GF-D8 (cell line): ENCODE results near the gene ZBTB34.

ENCODE experiments used
- DNase-seq: peaks from one replicate; lab custom pipeline; 2025; lab: John Stamatoyannopoulos, UW

Gene ZBTB34

DNA sequence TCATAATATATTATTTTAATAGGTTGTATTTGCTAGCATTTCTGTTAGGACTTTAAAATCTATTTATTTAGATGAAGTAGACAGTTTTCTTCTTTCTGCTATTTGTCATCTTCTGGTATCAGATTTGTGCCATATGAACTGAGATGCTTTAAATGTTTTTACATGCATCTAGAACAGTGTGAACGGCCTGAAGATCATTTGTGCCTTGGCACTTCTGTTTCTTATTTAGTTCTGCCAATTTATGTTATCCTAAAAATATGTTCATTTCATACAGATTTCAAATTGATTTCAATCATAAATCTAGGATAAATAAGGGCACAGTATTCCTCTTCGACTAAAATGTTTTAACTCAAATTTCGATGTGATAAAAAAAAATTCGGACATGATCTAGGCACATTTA is 16.1 kb downstream of the ZBTB34 start:
- DNase-seq, result no peak

DNA sequence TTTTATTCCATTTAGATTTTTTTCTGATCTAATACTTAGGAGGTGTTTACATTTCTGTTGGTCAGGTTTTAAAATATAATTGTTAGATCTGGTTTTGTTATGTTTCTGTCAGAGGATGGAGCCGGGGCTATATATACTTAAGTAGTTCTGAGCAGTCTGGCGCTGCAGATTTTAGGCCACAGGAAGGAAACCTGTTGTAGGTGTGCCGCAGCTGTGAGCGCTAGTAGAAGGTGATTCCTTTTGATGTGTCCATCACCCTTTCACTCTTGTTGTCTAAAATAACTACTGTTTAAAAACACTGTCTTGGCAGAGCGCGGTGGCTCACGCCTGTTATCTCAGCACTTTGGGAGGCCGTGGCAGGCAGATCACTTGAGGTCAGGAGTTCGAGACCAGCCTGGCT is 17.0 kb downstream of the ZBTB34 start:
- DNase-seq, result no peak

DNA sequence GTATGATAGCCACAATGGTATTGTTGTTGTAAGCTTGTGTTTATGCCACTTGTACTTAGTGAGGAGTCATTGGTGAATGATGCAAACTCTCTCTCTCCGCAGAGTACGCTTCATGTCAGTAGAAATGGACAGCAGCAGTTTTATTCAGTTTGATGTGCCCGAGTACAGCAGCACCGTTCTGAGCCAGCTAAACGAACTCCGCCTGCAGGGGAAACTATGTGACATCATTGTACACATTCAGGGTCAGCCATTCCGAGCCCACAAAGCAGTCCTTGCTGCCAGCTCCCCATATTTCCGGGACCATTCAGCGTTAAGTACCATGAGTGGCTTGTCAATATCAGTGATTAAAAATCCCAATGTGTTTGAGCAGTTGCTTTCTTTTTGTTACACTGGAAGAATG is 18.8 kb downstream of the ZBTB34 start:
- no peak for DNase-seq

DNA sequence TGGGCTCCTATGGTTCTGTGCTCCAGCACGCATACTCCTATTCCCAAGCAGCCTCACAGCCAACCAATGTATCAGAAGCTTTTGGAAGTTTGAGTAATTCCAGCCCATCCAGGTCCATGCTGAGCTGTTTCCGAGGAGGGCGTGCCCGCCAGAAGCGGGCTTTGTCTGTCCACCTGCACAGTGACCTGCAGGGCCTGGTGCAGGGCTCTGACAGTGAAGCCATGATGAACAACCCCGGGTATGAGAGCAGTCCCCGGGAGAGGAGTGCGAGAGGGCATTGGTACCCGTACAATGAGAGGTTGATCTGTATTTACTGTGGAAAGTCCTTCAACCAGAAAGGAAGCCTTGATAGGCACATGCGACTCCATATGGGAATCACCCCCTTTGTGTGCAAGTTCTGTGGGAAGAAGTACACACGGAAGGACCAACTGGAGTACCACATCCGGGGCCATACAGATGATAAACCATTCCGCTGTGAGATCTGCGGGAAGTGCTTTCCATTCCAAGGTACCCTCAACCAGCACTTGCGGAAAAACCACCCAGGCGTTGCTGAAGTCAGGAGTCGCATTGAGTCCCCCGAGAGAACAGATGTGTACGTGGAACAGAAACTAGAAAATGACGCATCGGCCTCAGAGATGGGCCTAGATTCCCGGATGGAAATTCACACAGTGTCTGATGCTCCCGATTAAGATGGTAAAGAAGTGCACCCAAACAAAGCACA is 19.9 kb downstream of the ZBTB34 start:
- no peak for DNase-seq

DNA sequence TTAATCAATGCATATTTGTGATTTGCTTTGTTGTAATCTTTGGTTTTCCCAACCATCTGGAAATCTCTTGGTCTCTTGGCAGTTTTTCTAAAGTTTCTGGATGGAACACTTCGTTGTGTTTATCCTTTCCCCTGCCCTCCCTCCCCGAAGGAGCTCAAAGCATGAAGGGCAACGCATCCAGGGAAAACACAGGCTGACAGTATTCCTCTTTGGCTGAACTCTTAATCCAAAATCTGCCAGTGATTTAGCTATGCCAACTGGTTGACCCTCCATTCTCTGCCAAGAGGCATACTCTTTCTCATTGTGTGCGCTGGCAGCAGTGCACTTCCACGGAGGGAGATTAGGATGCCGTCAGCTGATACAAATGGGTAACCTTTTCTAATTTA is 20.5 kb downstream of the ZBTB34 start:
- no peak for DNase-seq

DNA sequence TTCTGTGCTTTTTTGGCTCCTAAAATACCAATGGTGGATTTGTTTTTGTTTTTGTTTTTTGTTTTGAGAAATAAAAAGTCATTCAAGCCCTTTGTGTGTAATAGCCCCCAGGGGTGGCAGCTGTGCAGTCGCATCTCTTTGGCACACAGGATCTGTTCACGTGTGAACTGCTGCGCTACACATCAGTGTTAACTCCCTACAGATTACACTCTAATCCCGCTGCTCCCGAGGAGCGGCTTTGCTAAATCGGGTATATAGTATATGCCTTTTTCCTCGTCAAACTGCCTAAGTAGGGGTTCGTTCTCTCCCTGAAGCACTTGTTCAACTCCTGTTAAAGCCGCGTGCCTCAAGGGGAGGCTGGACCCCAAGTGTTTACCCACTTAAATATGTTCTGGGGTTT is 22.3 kb downstream of the ZBTB34 start:
- DNase-seq, result no peak

DNA sequence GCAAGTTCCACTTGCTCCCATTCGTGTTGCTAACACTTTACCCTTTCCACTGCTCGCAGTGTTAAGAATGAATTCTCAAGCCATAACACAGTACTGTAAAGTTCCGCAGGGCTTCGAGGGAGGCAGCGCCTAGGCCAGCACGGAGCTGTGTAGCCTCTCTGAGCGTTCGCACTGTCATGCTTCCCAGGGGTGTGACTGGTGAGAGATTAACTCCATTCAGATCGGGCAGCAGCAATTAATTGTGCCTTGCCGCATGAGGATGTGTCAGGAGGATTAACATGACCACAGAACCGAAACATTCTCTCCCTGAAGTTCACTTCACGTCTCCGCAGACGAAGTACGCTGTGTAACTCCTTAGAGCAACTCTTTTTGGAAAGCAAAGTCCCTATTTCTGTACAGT is 23.2 kb downstream of the ZBTB34 start:
- DNase-seq, result no peak

DNA sequence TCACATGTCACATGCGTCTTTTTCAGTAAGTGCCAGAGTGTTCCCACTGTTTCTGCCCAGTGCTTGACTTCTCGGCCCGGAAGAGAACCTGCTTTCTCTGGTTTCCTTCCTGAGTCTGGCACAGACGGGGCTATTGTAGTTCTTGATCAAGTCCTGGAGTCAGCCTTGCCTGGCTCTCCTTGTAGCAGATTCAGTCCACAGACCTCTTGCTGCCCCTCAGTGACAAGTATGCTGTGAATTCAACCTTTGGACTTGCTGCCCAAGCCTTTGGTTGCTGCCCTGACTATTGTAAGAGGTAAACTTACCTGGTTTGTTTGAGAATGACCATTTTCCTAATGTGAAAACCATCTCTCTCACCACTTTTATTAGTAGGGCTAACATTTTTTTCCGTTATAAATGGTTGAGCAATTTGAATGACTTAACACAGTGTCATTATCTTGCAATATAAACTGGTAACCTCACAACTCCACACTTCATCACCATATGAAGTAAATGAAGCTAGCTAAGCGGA is 24.7 kb downstream of the ZBTB34 start:
- peak; percentile 27 for DNase-seq

DNA sequence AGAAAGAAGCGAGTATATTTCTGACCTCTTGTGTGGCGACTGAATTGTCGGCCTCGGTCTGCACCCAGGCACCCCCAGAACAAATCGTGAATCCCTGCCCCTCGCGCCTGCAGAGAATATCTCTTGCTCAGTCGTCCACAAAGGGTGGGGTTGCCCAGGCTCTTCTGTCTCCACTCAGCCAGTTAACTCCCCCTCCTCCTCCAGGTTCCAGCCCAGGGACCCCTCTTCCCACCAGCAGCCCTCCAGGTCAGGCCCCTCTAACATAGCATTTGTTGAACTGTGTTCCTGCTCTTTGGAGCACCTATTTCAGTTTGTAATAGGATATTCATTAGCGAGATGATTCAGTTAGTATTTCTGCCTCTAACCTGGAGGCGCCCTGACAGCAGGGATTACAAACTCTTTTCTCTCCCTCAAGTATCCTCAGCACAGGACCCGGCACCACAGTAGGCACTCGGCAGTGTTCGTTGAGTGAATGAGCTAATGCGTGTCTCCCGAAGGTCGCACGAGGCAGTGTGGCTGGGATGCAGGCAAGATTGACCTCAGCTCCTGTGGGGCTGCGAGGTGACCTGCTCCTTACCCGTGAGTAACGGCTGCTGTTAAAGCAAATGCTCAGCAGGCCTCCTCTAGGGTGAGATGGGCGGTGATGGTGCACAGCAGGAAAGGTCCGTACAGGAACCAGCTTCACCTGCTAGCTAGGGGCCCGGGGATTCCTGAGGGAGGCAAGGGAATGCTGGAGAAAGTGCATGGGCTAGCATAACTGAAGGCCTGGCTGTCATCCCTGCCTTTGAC is 25.8 kb downstream of the ZBTB34 start:
- DNase-seq, result no peak

DNA sequence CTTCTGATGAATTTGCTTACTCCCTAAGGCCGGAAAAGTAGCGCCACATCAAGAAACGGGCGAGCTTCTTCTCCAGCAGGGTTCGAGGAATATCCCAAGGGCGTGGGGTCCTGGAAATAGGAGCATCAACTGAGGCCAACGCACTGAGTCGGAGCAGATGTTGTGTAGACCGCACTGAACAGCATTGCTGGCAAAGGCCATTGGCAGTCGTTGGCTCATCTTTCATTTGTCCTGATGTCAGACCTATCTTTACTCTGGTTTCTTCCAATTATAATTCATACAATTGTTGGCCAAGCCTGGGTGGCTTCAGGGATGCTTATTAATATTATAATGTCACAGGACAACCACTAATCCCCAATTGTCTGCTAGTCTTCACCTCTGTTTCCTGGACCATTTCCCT is 26.5 kb downstream of the ZBTB34 start:
- no peak for DNase-seq

DNA sequence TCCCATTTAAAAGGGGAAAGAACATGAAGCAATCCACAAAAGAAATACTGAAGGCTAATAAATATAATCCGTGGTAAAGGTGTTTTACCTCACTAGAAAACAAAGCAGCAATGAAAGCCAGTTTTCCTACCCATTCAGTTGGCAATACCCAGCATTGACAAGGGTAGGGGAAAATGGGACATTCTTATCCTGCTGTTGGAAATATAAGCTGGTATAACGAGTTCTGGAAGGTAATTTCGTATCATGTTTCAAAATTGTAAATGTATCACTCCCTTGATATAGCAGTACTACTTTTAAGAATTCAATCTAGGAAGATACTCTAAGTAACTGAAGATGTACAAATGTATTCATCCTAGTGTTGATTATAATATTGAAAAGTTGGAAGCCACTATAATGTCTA is 31.2 kb downstream of the ZBTB34 start:
- no peak for DNase-seq

DNA sequence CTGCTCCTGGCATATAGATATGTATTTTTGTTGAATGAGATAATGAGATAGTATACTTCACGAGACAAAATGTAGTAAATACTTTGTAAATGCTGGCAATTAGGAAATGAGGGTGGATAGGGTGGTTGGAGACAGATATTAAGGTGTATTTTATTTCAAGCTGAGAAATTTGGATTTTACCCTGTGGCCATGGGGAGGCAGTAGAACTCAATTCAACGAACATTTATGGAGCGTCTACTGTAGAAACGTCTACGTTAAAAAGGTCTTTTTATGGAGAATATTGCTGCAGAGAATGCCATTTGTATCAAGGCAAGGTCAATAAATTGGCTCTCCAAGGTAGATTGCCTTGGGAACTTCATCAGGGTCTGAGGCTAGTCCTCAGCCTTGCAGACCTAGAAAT is 32.6 kb downstream of the ZBTB34 start:
- DNase-seq, result no peak

DNA sequence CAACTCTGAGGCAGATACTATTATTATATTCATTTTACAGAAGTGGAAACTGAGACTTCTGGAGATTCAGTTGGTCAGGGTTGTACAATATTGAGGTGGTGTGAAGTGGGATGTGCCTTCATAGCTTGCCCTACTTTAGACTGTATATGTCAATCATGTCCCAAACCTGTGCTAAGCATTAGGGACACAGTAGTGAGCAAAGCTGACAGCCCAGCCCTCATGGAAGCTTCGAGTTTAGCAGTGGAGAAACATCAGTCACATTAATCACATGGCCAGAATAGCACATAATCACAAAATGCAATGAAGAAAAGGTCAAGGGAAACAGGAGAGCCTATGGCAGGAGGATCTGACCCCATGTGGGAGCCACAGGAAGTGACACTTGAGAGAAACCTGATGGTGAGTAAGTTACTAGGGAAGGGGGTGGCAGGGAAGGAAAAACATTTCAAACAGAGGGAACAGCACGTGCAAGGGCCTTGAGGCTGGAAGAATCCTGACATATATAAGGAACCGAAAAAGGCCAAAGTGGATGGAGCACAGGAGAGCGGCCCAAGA is 33.7 kb downstream of the ZBTB34 start:
- DNase-seq, result no peak

DNA sequence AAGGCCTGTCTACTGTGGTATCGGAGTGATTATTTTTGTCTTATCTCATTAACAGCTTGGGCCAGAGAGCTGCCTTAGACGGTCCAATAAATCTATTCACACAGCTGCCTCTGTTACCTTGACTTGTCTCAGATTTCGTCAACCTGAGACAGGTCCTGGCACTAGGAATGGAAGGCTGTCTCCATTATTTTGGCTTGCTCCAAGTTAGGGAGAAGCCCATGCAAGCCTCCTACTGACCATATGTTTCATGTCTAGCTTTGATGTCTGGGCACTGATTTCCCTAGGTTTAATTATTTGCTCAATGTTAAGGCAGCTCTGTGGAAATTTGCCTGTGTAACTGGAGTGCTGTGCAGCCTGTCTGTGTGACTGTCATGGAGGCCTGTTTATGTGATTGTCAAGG is 41.8 kb downstream of the ZBTB34 start:
- DNase-seq, result no peak

DNA sequence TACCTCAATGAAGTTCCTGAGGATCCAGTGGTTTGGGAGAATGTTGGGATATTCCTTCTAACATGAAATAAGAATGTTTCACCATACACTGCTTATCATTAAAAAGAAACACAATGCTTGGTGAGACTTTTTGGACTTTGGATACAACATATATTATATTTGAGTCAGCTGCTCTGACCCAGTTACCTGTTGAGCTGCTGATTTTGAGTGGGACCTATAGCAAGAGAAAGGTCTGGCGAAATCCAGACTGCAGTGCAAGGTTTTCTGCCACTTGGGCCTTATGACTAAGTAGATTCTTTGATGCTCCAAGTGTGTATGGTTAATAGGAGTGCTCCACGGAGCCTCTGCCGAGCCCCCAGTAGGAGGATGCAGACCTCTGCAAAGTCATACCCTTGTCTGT is 44.1 kb downstream of the ZBTB34 start:
- no peak for DNase-seq

DNA sequence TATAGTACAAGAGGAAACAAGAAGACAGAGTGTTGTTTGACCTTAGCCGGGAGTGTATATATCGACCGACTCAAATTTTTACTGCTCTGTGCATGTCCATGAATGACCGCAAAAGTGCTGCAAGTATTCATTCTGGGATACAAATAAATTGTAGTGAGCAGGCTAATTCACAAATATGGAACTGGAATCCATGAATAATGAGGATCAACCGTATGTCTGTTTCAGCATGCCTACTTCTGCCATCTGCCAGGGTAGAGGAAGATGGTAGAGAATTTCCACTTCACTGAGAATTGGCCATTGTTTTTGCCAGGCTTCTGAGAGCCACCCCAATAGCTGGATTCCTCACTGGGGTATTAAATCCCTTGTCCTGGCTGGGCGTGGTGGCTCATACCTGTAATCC is 45.7 kb downstream of the ZBTB34 start:
- DNase-seq, result no peak

DNA sequence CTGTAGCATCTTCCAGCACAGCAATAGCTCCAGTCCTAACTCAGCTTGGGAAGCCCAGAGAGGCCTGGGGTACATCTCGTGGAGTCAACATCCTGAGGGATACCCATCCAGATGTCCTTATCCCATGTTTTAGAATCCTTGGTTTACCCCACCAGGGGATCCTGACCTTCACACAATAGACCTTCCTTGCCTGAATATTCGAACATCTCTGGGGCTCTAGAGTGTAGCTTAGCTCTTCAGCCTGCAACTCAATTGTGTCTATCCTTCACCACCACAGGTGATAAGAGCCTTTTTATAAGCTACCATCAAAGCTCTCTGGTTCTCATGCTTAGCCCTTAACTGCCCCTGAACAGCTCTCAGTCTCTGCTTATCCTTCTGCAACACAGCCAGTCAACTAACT is 46.6 kb downstream of the ZBTB34 start:
- DNase-seq, result no peak

DNA sequence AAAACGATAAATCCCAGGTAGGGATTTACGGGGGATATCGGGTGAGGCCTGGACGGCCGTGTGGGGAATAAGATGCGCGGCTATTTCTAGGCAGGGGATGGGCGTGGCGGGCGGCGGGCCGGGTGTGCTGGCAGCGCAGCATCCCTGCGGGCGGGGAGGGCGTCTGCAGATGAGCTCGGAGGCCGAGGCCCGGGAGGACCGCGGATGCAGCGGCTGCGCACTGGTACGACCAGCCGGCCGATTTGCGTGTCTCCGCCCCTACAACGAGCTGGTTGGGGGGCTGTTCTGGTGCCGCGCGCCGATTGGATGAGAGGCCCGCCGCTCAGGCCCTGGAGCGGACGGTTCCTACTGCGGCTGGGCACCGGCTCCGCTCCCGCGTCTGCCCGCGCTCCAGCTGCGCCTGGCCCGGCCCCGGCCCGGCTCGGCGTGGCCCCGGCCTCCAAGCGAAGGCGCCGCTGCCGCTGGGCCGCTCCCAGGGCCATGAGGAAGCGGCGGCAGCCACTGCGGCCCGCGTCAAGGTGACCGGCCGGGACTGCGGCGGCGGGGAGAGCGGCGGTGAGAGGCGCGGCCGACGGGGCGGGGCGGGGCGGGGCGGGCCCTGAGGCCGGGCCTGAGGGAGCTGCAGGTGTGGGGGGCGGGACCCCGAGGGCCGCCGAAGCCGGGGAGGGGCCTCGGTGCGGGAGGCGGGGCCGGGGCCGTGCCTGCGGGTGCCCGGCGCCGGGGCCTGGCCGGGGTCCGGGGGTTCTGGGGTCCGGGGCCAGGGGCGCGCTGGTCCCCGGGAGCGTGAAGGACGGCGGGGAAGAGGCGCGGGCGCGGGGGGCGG is 54.2 kb downstream of the ZBTB34 start, which contains the start of gene RALGPS1:
TSS of gene RALGPS1 (plus strand) at position 325 of the 823 bp plus-strand sequence. CDS start 47,508 bp downstream, outside the sequence.
- peak; percentile 57 for DNase-seq

DNA sequence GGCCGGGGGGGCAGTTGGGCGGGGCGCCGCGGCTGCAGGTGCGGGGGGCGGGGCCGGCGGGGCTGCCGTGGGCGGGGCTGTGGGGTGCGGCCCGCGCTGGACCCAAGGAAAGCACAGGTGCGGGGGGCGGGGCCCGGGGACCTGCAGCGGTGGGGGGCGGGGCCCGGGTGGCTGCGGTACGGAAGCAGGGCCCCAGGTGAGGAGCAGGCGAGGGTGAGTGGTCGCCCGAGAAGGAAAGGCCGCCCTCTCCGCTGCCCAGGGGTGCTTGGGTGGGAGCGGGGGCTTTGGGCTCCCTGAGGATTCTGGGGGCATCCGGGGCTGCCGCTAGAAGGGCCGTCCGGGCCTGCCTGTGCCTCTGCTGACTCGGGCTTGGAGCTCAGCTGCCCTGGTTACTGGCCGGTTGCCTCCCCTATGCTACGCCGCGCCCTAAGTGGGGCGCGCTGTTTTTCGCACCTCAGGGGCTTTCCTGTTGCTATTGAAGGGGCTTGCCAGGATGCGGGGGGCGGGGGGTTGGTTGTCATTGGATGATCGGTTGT is 54.9 kb downstream of the ZBTB34 start:
- DNase-seq, result no peak

DNA sequence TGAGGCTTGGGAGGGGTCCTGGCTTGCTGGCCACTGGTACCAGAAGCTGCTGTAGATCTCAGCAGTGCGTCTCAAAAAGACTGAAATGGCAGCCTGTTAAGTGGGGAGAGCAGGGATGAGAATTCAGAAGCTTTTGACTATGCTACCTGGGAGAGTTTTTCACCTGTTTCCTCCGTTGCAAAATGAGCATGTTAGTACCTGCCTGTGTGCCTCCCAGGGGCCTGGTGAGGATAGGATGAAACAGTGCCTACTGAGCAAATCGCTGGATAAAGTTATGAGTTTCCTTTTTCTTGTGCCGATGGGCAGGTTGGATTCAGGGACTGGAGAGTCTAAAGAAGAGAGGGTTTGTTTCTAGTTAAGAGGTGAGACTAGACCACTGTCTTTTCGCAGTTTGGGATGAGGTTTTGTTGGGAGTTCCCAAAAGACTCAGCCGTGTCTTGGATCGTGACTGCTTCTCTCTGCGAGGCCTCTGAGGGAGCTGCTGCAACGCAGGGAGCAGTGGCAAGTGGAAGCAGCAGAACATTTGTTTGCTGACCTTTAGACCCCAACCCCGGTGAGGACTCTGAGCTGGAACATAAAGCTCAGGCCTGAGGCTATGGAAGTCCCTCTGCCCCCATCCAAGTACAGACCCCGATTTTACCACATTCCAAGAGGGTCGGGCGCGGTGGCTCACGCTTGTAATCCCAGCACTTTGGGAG is 55.6 kb downstream of the ZBTB34 start:
- DNase-seq, result no peak

DNA sequence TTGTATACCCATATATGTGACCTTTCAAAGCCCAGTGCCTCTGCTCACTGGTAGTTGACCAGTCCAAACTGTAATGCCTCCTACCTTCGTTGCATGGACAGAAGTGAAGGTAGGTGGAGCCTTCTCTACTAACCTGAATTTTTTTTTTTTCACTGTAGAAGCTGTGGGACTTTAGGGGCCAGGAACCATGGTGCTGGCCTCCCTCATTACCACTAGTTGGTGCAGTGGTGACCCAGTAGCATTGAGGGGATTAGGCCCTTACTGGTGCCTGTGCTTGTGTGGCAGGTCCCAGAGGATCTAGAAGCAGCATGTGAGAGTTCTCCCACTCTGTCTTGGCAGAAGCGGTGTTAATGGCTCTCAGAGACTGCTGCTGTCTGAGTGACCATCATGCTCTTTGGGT is 56.5 kb downstream of the ZBTB34 start:
- DNase-seq, result no peak
